Naive thymus-derived CD4-positive, alpha-beta T cell (primary cell): ENCODE results near the gene GLIPR2. TPM values are rescaled to one million over a fixed set of nuclear protein-coding genes. Genes with fewer than 3 reads are reported as not detected.

Experiments
- ATAC-seq: fragments of 150-1000 bp; cut with Tn5 transposase; 2 replicates; pipeline ENCODE4 v1.10.0; 2021; ENCODE audit warnings: mild to moderate bottlenecking, moderate library complexity
- CTCF ChIA-PET: fragments of 350-600 bp; sonication (Branson Sonifier 250); formaldehyde crosslinking; loops from one replicate; lab custom pipeline; 2021; ENCODE audit warnings: antibody characterized with exemption; lab: Charles Lee
- POLR2A ChIA-PET: fragments of 350-600 bp; sonication (Branson Sonifier 250); formaldehyde crosslinking; loops from one replicate; lab custom pipeline; 2021; ENCODE audit warnings: antibody characterized with exemption, inconsistent platforms; lab: Charles Lee
- DNase-seq, 9 donors: peaks; one replicate each; pipeline versions ENCODE4 v3.0.0 to v3.0.0-alpha.2; 2020 to 2022; ENCODE audit warnings: mixed read lengths in 1 of 9
- H3K27ac ChIP-seq: one replicate; pipeline ENCODE4 v1.7.0; 2013; ENCODE audit warnings: mild to moderate bottlenecking, low read depth, low read length, moderate library complexity
- H3K27me3 ChIP-seq, 2 donors: one replicate each; pipeline ENCODE4 v1.7.0; 2013; ENCODE audit warnings: low read length in 2 of 2, mild to moderate bottlenecking in 2 of 2, moderate library complexity in 2 of 2; ENCODE audit not compliant: control insufficient read depth in 2 of 2, insufficient read depth in 2 of 2
- H3K36me3 ChIP-seq, 3 experiments: 1 replicate in 2 of 3; 2 replicates in 1 of 3; pipeline ENCODE4 v1.7.0; 2013; ENCODE audit warnings: low read length in 3 of 3, mild to moderate bottlenecking in 3 of 3, moderate library complexity in 1 of 3; ENCODE audit not compliant: insufficient read depth in 3 of 3, control insufficient read depth in 2 of 3
- H3K4me1 ChIP-seq, 2 donors: one replicate each; pipeline ENCODE4 v1.7.0; 2013; ENCODE audit warnings: low read length in 2 of 2, mild to moderate bottlenecking in 2 of 2, moderate library complexity in 1 of 2; ENCODE audit not compliant: control insufficient read depth in 2 of 2, insufficient read depth in 2 of 2
- H3K4me3 ChIP-seq: 2 replicates; pipeline ENCODE4 v1.7.0; 2013; ENCODE audit warnings: mild to moderate bottlenecking, low read length
- H3K9me3 ChIP-seq, 3 experiments: 1 replicate in 2 of 3; 2 replicates in 1 of 3; pipeline ENCODE4 v1.7.0; 2013; ENCODE audit warnings: low read length in 3 of 3; ENCODE audit not compliant: control insufficient read depth in 2 of 3
- H3K27ac Mint-ChIP-seq, 9 donors: one replicate each; pipeline ENCODE4 v1.8.0; 2020 to 2022; ENCODE audit warnings: mixed read lengths in 9 of 9, mild to moderate bottlenecking in 8 of 9, moderate library complexity in 5 of 9, inconsistent platforms in 2 of 9
- H3K27me3 Mint-ChIP-seq, 5 donors: one replicate each; pipeline ENCODE4 v1.8.0; 2021 to 2022; ENCODE audit warnings: mixed read lengths in 5 of 5, mild to moderate bottlenecking in 1 of 5
- H3K36me3 Mint-ChIP-seq, 5 donors: one replicate each; pipeline ENCODE4 v1.8.0; 2020 to 2022; ENCODE audit warnings: mixed read lengths in 5 of 5, mild to moderate bottlenecking in 3 of 5, inconsistent platforms in 1 of 5
- H3K4me1 Mint-ChIP-seq, 7 donors: one replicate each; pipeline ENCODE4 v1.8.0; 2020 to 2022; ENCODE audit warnings: mixed read lengths in 7 of 7, mild to moderate bottlenecking in 3 of 7, inconsistent platforms in 1 of 7
- H3K4me3 Mint-ChIP-seq, 10 donors: one replicate each; pipeline ENCODE4 v1.8.0; 2020 to 2022; ENCODE audit warnings: mild to moderate bottlenecking in 10 of 10, mixed read lengths in 10 of 10, moderate library complexity in 6 of 10, inconsistent platforms in 2 of 10
- H3K9me3 Mint-ChIP-seq, 11 donors: one replicate each; pipeline ENCODE4 v1.8.0; 2020 to 2022; ENCODE audit warnings: mixed read lengths in 11 of 11, mild to moderate bottlenecking in 4 of 11, inconsistent platforms in 1 of 11, moderate library complexity in 1 of 11
- intact Hi-C, 2 donors: fragments of 100-400 bp; cut with micrococcal nuclease; formaldehyde crosslinking; loops; one replicate each; pipeline ENCODE4 v1.15.1; 2023
- polyA plus RNA-seq, 2 donors: library from polyadenylated mRNA; unstranded; fragments of 300-500 nt; fragmentation: Illumina TruSeq; gene quantifications; one replicate each; pipeline ENCODE4 v1.2.3, GENCODE V29; 2021
- total RNA-seq, 6 experiments: library from RNA in 5 of 6; stranded (reverse) in 5 of 6; gene quantifications; 1 replicate in 5 of 6; 2 replicates in 1 of 6; pipeline ENCODE4 v1.2.3 and lab custom pipeline; 2021 to 2026

GLIPR2 gene
- total and polyA plus RNA-seq, 7 experiments from 2014 or later = 7.7 to 74.7 (median 38.8) TPM

DNA sequence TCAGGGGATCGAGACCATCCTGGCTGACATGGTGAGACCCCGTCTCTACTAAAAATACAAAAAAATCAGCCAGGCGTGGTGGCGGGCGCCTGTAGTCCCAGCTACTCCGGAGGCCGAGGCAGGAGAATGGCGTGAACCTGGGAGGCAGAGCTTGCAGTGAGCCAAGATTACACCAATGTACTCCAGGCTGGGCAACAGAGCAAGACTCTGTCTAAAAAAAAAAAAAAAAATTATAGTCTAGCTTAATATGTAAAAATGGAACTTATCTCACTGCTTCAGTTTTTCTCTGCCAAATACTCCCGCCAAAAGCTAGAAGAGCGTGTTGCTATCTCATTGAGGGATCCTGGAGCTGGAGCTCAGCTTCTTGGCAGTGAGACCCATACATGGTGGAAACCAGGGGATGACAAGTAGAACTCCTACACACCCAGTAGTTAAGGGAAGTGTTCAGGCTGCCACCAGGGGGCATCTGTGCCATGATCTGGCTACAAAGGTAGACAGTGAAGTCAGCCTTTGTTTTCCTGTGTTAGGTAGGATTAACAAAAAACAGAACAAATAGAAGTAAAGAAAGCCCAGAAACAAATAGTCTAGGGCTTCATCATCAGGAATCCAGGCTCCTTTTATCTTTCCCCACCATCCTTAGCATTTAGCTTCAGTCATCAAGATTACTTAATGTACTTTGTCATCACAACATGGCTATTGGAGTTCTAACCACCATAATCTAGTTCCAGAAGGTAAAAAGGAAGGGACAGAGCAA is 33.6 kb upstream of the GLIPR2 start:
- Histone ChIP-seq H3K4me3 (no peak overlapping the region), H3K36me3 (no peaks in the 10 kb centered on the region), H3K27ac (no peak overlapping the region), H3K9me3 (no peaks in the 10 kb centered on the region), H3K4me1 (peaks cover 0 to 5% of the 10 kb centered on the region in 2 donors), H3K27me3 (no peaks in the 10 kb centered on the region)
- peak; percentile 70 to 87 (median 82) for DNase-seq
- Mint-ChIP-seq H3K36me3 (peaks cover 0 to 7% (median 1%) of the 10 kb centered on the region in 5 donors), H3K9me3 (no peaks in the 10 kb centered on the region), H3K27ac (peak overlapping the region in 4 of 9 donors; percentile 12 to 76 (median 61)), H3K4me3 (no peak overlapping the region), H3K4me1 (peaks cover 5 to 8% (median 8%) of the 10 kb centered on the region in 7 donors), H3K27me3 (no peaks in the 10 kb centered on the region)
- ATAC-seq = peak; percentile 100
- CTCF ChIA-PET = interaction anchor here (0.6 to 9.3 kb wide), 33 partner anchors 8 to 1991 kb away, joined by 3 to 270 read pairs (median 4); partner anchors contain the start of genes CCIN, CLTA and GLIPR2
- POLR2A ChIA-PET = interaction anchor here (0.6 to 1.7 kb wide), 4 partner anchors 48 to 88 kb away, joined by 4 to 6 read pairs (median 5); partner anchors contain the start of gene CLTA
- intact Hi-C loops = loop anchor here (1.0 to 5.0 kb wide), 6 partner anchors 33 to 226 kb away; partner anchors contain the start of genes GLIPR2 (in 2 of the 2) and CLTA (in 1 of the 2)

DNA sequence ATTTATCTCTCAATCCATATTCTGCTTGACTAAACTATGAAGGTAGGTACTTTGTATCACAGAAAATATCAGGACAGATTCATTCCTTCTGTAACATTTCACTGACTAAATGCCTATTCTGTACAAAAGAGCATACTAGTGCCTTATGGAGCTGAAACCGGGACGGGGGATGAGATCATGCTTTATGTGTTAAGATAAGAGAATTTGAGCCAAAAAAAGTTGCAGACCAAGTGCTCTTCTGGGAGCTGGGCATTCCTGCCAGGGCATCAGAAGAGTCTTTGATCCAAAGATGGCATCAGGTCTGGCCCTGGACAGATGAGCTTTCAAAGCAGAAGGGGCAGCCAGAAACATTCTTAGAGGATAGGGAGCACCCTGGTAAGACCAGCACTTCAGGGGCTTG is 27.5 kb upstream of the GLIPR2 start:
- ATAC-seq = no peak

DNA sequence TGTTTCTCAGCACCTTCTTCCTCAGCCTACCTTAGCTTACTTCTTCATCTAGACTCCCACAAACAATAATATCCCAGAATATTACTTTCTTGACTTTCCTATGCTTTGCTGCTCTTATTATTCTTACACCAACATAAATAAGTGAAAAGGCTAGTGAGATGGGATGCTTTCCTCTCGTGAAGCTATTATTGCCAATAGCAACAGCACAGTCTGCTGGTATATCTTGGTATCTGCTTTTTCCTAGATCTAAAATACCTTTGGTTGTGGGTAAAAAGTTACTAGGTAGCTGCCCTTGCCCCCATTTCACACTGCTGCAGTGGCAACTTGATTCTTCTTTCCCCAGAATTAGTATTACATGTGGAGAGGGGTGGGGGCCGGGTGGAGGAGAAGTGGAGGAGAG is 26.1 kb upstream of the GLIPR2 start:
- POLR2A ChIA-PET = no interaction called here
- H3K4me3 Mint-ChIP-seq = no peak overlapping the region

More for the DNA sequence above, 27.5 kb upstream of the GLIPR2 start:
- no peaks in the 10 kb centered on the region for H3K27me3 ChIP-seq
- Mint-ChIP-seq H3K27ac (no peak overlapping the region), H3K4me3 (no peak overlapping the region), H3K36me3 (peaks cover 8 to 37% (median 23%) of the 10 kb centered on the region in 5 donors), H3K9me3 (no peaks in the 10 kb centered on the region), H3K4me1 (peaks cover 0 to 5% (median 0%) of the 10 kb centered on the region in 7 donors), H3K27me3 (no peaks in the 10 kb centered on the region)
- no peak overlapping the region for H3K4me3 ChIP-seq
- ChIA-PET CTCF (no interaction called here), POLR2A (no interaction called here)
- no peak overlapping the region for H3K27ac ChIP-seq
- H3K4me1 ChIP-seq = no peaks in the 10 kb centered on the region
- intact Hi-C loops = loop anchor here in 1 of 2 donors (2.0 kb wide), 1 partner anchor 20 kb away; no protein-coding TSS in a partner anchor
- no peaks in the 10 kb centered on the region for H3K9me3 ChIP-seq
- DNase-seq = no peak
- H3K36me3 ChIP-seq = peaks cover 0 to 8% (median 0%) of the 10 kb centered on the region in 3 experiments

DNA sequence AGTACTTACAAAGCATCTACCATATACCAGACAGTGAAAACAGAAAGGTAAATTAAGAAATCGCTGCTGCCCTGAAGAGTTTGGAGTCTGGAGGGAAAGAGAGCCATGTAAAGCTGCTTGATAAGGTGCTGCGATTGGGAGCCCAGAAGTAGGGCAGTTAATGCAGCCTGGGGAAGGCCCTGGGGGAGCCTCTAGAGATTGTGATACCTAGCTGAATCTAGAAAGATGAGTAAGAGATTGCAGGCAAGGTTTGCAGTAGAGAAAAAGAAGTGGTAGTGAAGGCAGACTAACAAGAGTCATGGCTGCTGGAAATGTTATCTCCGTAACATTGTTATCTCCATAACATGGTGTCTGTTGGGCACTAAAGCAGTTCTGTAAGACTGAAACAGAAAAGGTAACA is 24.0 kb upstream of the GLIPR2 start:
- Mint-ChIP-seq H3K4me1 (peaks cover 0 to 6% (median 0%) of the 10 kb centered on the region in 7 donors), H3K4me3 (no peak overlapping the region), H3K27ac (peak overlapping the region in 2 of 9 donors; percentile 23 to 55), H3K9me3 (no peaks in the 10 kb centered on the region), H3K27me3 (no peaks in the 10 kb centered on the region), H3K36me3 (peaks cover 8 to 42% (median 26%) of the 10 kb centered on the region in 5 donors)
- DNase-seq = no peak
- ChIA-PET CTCF (interaction anchor here (5.0 kb wide), 1 partner anchor 10 kb away, joined by 22 read pairs; no protein-coding TSS in a partner anchor), POLR2A (no interaction called here)
- ATAC-seq = no peak
- H3K36me3 ChIP-seq = peaks cover 0 to 19% (median 0%) of the 10 kb centered on the region in 3 experiments
- no peak overlapping the region for H3K27ac ChIP-seq
- no peaks in the 10 kb centered on the region for H3K27me3 ChIP-seq
- intact Hi-C loops = no loop called here
- no peaks in the 10 kb centered on the region for H3K9me3 ChIP-seq
- no peak overlapping the region for H3K4me3 ChIP-seq
- H3K4me1 ChIP-seq = no peaks in the 10 kb centered on the region

More for the DNA sequence above, 26.1 kb upstream of the GLIPR2 start:
- no peaks in the 10 kb centered on the region for H3K27me3 ChIP-seq
- no peaks in the 10 kb centered on the region for H3K9me3 Mint-ChIP-seq
- H3K36me3 ChIP-seq = peaks cover 0 to 8% (median 0%) of the 10 kb centered on the region in 3 experiments
- peak overlapping the region in 2 of 9 donors; percentile 10 to 75 for H3K27ac Mint-ChIP-seq
- H3K4me1 Mint-ChIP-seq = peaks cover 0 to 5% (median 0%) of the 10 kb centered on the region in 7 donors
- H3K27me3 Mint-ChIP-seq = no peaks in the 10 kb centered on the region
- H3K36me3 Mint-ChIP-seq = peaks cover 8 to 33% (median 23%) of the 10 kb centered on the region in 5 donors
- no peak overlapping the region for H3K4me3 ChIP-seq
- H3K4me1 ChIP-seq = no peaks in the 10 kb centered on the region
- CTCF ChIA-PET = interaction anchor here (1.9 kb wide), 1 partner anchor 8 kb away, joined by 8 read pairs; no protein-coding TSS in a partner anchor
- H3K27ac ChIP-seq = no peak overlapping the region
- ATAC-seq = no peak
- H3K9me3 ChIP-seq = no peaks in the 10 kb centered on the region
- no peak for DNase-seq
- intact Hi-C loops = no loop called here

DNA sequence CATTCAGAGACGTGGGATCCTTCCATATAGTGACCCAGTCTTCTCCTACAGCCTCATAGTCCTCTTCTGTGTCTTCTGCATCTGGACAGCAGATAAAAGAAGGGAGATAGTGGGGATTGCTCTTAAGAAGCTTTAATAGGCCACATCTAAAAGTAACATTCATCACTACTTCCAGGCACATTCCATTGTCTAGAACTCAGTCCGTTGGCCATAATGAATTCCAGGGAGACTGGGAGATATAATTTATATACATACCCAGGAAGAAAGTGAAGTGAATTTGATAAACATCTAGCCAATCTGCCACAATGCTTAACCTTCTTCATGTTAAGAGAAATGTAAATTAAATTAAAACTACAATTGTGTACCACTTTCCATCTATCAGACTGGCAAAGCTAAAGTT is 22.5 kb upstream of the GLIPR2 start:
- H3K27me3 Mint-ChIP-seq = no peaks in the 10 kb centered on the region
- no peak for DNase-seq
- Histone ChIP-seq H3K36me3 (peaks cover 0 to 29% (median 0%) of the 10 kb centered on the region in 3 experiments), H3K27me3 (no peaks in the 10 kb centered on the region), H3K27ac (no peak overlapping the region), H3K9me3 (no peaks in the 10 kb centered on the region), H3K4me1 (no peaks in the 10 kb centered on the region), H3K4me3 (no peak overlapping the region)
- intact Hi-C loops = no loop called here
- ChIA-PET POLR2A (interaction anchor here (0.6 kb wide), 1 partner anchor 67 kb away, joined by 3 read pairs; no protein-coding TSS in a partner anchor), CTCF (interaction anchor here (0.6 to 5.0 kb wide), 3 partner anchors 11 to 167 kb away, joined by 3 to 22 read pairs (median 8); no protein-coding TSS in a partner anchor)
- H3K4me1 Mint-ChIP-seq = peaks cover 0 to 6% (median 0%) of the 10 kb centered on the region in 7 donors
- no peak overlapping the region for H3K27ac Mint-ChIP-seq
- H3K36me3 Mint-ChIP-seq = peaks cover 8 to 35% (median 20%) of the 10 kb centered on the region in 5 donors
- ATAC-seq = no peak
- H3K9me3 Mint-ChIP-seq = no peaks in the 10 kb centered on the region
- no peak overlapping the region for H3K4me3 Mint-ChIP-seq

DNA sequence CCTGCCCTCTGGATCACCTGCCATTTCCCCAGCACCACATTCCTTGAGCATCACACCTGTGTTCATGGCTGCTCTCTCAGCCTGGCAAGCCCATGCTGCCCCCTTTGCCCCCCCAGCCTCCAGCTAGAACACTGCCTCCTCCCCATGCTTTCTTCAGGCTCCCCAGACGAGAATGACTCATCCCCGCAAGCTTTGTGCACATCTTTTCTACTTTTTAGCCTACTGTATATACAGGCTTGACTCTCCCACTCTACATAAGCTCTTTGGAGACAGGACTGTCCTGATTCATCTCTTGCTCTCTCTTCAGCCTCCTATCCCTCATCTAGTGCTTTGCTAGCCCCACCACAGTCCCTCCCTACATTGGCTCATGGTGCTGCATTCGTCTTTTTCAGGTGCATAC is 19.9 kb upstream of the GLIPR2 start:
- intact Hi-C loops = no loop called here
- DNase-seq (no peak), ATAC-seq (no peak)
- Mint-ChIP-seq H3K4me3 (no peak overlapping the region), H3K4me1 (peaks cover 0 to 6% (median 0%) of the 10 kb centered on the region in 7 donors), H3K9me3 (no peaks in the 10 kb centered on the region), H3K27ac (peak overlapping the region in 2 of 9 donors; percentile 0 to 72), H3K36me3 (peaks cover 0 to 28% (median 15%) of the 10 kb centered on the region in 5 donors), H3K27me3 (no peaks in the 10 kb centered on the region)
- no peak overlapping the region for H3K27ac ChIP-seq
- no peaks in the 10 kb centered on the region for H3K9me3 ChIP-seq
- H3K4me1 ChIP-seq = no peaks in the 10 kb centered on the region
- H3K27me3 ChIP-seq = no peaks in the 10 kb centered on the region
- H3K36me3 ChIP-seq = peaks cover 0 to 31% (median 0%) of the 10 kb centered on the region in 3 experiments
- no peak overlapping the region for H3K4me3 ChIP-seq
- CTCF ChIA-PET = interaction anchor here (5.0 kb wide), 1 partner anchor 14 kb away, joined by 22 read pairs; no protein-coding TSS in a partner anchor
- POLR2A ChIA-PET = no interaction called here
